GM18499 (cell line): ENCODE results near the gene TMEM204.

Experiments
- ATAC-seq: cut with Tn5 transposase; IDR thresholded peaks from one replicate; pipeline ENCODE4 v1.9.1; 2021; ENCODE audit warnings: moderate number of reproducible peaks; ENCODE audit not compliant: insufficient read depth, unreplicated experiment

Gene TMEM204

DNA sequence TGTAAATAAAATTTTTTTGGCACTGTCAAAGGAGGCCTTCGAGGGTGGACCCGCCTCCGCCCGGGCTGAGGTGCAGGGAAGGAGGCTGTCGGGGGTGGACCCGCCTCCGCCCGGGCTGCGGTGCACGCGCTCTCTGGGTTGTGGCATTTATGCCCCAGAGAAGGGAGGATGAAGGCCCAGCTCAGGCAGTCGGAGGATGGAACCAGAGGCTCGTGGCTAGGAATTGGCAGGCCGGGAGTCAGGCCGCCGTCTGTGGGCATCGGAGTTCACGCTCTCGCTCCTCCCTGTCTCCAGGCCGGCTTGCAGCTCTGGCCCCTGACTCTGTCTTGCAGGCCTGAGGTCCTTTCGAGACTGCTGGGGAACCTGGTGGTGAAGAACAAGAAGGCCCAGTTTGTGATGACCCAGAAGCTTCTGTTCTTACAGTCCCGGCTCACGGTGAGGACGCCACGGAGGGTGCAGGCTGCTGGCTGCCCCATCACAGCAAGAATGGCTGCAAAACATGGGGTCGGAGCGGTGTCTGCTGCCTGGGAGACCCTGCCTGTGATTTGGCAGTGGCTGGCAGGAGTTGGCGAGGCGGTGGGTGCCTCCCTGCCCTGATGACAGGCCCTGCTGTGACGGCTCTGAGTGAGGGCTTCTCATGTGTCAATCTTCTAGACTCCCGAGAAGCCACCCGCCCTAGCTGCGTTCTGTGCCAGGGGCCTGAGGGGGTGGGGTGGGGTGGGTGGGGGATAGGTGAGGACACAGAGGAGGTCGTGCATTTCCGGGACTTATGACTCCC lies 34.4 kb upstream of the TMEM204 start:
- ATAC-seq: no peak

DNA sequence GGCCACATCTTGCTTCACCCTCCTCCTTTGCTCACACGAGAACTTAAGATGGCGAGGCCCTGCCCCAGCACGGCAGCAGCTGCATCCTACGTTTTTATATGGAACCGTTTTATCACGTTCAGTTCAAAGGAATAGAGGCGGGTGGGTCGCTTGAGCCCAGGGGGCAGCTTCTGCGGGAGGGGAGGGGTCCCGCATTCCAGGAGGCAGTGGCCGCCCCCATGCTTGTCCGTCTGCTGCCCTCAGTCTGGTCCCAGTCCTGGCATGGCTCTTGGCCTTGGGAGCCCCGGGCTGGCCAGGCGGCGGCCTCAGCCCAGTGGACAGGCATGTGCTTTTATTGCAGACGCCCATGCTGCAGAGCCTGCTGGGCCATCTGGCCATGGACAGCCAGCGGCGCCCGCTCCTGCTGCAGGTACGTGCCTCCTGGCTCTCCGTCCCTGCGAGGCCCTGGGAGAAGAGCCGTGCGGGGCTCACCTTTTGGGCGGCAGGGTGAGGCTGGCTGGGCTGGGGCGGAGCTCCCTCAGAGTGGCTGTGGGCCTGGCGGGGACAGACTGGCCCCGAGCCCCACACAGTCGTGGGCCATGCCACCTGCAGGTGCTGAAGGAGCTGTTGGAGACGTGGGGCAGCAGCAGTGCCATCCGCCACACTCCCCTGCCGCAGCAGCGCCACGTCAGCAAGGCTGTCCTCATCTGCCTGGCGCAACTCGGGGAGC lies 33.6 kb upstream of the TMEM204 start:
- ATAC-seq: no peak

DNA sequence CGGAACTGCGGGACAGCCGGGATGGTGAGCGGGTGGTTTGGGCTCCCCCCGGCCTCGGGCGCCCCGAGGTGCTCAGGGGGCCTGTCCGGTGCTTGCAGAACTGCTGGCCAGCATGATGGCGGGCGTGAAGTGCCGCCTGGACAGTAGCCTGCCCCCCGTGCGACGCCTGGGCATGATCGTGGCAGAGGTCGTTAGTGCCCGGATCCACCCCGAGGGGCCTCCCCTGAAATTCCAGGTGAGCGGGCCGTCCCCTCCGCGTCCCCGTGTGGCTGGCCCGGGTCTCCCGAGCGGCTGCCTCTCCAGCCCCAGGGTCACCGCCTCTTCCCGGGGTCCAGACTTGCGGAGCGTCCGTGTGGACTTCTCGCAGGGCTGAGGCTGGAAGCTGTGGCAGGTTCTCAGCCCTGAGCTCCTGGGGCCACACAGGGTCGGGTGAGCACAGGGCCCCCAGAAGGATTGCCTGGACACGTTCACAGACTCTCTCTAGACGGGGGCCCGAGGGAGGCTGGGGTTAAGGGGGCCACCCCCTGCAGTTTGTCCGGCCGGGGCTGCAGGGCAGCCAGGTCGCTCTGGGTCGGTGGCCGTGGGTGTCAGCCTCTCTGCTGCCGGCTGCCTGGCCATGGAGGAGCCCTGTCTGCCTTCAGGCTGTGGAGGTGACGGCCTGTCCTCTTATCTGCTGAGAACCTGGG lies 32.9 kb upstream of the TMEM204 start:
- ATAC-seq: no peak

DNA sequence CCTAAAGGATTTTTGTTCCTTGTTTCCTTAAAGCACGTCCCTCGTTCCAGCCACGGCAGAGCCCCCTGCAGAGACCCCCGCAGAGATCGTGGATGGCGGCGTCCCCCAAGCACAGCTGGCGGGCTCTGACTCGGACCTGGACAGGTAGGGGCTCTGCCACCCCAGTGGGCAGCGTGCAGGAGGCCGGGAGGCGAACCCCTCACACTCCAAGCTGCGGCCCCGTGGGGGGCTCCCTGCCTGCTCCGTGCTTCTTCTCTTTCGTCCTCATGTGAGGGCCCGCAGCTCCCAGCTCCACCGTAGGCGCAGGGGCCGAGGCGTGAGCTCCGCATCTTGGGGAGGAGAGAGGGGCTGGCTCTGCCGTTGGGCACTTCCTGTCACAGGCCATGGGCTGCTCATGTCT lies 31.8 kb upstream of the TMEM204 start:
- no peak for ATAC-seq

DNA sequence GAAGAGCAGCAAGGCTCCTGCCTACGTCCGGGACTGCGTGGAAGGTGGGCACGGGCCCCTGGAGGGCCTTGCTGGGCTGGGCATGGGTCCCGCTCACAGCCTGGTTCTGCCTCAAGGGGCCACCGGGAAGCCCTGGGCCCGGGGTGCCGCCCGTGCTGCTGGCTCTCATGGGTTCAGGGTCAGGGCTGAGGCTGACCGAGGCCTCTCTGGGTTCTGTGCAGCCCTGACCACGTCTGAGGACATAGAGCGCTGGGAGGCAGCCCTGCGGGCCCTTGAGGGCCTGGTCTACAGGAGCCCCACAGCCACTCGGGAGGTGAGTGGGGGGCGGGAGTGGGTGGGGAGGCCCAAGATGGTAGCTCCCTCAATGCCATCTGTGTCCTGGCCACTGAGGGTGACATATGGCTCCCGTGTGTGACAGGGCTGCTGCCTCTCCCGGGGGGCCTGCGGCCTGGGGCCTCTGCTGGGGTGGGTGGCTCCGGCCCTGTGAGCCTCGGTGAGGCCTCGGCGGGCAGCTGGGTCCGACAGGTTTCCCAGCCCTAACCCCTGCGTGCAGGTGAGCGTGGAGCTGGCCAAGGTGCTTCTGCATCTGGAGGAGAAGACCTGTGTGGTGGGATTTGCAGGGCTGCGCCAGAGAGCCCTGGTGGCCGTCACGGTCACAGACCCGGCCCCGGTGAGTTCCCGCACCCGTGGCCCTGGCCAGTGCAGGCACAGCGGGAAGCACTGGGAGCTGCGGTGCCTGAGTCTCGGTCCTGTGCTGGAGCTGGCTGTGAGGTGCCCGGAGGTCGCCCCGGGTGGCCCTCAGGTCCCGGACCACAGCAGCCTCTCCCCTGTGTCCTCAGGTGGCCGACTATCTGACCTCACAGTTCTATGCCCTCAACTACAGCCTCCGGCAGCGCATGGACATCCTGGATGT lies 31.1 kb upstream of the TMEM204 start:
- no peak for ATAC-seq

DNA sequence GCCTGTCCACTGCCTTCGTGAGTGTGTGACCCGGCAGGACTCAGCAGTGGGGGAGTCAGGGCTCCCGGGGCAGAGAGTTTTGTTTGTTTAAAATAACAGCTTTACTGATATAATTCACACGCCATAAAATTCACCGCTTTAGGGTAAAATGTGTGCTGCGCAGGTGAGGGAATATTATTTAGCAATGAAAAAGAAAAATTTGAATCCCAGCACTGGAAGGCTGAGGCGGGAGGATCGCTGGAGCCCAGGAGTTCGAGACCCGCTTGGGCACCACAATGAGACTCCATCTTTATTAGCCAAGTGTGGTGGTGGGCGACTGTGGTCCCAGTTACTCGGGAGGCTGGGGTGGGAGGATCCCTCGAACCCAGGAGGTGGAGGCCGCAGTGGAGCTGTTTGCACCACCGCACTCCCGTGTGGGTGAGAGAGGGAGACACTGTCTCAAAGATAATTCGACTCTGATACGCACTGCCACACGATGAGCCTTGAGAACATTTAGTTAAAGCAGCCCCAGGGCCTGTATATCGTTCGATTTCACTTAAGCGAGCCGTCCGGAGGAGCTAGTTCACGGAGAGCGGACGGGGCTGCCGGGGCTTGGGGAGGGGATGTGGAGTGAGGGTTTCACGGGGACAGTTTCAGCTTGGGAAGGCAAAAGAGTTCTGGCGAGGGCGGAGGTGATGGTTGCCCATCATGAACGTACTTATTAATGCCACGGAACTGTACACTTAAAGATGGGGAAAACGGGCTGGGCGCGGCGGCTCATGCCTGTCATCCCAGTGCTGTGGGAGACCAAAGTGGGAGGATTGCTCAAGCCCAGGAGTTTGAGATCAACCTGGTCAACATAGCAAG lies 30.1 kb upstream of the TMEM204 start:
- ATAC-seq: no peak

DNA sequence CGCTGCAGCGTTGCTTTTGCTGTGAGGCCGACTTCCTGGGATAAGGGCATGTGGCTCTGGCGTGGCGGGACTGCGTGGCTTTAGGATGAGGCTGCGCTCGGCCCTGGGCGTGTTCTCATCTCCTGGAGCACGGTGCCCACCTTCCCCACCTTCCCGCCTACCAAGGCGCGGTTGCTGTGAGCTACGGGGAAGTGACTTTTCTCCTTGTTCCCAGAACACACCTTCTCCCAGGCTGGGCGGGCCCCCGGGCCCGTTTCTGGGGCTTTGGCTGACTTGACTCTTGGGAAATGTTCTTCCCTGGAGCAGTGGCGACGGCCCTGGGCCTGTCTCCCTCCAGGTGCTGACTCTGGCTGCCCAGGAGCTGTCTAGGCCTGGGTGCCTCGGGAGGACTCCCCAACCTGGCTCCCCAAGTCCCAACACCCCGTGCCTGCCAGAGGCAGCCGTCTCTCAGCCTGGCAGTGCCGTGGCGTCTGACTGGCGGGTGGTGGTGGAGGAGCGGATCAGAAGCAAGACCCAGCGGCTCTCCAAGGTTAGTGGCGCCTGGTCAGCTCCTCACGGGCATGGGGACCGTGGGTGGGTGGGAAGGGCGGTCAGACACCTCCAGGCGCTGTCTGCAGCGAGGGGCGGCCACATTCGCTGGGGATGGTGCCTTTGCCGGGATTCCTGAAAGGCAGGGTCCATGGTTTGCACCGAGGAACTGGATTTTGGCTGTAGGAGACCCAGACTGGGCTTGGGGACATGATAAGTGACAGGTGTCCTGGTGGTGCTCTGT lies 28.2 kb upstream of the TMEM204 start:
- no peak for ATAC-seq

DNA sequence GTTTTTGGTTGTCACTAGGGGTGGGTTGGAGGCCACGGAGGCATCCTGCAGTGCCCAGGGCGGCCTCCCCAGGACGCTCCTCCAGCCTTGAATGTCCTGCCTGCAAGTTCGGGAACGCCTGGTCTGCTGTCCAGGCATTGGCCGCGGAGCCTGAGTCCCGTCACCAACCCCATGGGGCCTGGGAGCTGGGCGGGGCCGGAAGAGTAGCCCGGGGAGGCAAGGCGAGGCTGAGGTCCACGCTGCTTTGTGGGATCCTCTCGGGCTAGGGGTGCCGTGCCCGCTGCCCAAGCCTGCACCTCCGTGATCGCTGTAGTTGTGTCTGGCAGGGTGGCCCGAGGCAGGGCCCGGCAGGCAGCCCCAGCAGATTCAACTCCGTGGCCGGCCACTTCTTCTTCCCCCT lies 27.6 kb upstream of the TMEM204 start:
- no peak for ATAC-seq

DNA sequence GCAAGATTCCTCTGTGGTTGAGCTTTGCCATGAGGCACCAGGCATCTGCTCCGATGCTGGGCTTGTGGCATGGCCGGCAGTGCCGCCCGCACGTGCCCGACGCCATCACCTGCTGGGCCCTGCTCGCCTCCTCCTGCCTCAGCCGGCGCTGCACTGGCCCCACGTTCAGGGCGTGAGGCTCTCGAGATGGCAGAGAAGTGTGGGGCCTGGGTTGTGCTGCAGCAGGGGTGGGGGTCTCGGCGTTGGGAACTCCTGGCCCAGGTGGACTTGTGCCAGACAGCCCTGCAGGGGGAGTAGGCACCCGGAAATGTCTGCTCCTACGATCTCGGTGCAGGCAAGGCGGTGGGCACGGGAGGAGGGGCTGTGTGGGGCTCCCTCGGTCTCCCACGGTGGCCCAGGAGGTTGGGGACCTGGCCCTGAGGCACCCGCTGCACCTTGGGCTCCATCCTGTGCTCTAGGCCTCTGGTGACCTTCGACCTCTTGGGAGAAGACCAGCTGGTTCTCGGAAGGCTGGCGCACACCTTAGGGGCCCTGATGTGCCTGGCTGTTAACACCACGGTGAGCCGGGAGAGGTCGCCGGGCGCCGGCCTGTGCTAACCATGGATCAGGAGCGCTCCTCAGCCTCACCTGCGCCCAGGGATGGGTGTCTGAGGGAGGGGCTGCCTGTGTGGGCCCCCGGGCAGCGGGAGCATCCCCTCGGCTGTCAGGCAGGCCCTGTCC lies 26.8 kb upstream of the TMEM204 start:
- ATAC-seq: no peak

DNA sequence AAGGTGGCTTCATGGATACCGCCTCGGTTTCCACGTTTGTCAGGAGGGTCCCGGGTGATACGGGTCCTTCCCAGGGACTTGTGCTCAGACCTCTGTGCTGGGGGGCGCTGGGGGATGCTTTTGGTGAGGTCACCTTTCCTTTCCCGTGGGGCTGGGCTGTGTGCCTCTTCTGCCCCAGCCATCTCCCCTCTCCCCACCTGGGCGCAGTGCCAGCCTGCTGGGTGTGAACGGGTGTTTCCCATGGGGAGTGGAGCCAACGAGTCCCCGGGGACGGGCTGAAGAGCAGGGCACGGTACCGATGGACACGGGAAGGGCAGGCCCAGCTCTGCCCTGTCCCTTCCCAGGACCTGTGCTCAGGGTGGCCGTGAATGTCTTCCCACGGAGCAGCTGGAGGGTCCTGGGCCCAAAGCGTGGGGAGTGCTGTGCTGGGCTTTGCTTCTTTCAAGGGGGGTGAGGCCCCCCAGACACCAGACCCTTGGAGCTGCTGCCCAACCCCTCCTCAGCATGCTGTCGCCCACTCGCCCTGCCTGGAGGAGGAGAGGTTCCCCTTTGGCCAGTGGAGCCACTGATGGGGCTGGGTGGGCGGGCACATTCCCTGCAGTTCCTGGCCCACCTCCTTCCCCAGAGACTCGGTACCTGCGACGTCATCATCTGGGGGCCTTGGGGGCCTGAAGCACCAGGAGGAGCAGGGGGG lies 24.8 kb upstream of the TMEM204 start:
- no peak for ATAC-seq

DNA sequence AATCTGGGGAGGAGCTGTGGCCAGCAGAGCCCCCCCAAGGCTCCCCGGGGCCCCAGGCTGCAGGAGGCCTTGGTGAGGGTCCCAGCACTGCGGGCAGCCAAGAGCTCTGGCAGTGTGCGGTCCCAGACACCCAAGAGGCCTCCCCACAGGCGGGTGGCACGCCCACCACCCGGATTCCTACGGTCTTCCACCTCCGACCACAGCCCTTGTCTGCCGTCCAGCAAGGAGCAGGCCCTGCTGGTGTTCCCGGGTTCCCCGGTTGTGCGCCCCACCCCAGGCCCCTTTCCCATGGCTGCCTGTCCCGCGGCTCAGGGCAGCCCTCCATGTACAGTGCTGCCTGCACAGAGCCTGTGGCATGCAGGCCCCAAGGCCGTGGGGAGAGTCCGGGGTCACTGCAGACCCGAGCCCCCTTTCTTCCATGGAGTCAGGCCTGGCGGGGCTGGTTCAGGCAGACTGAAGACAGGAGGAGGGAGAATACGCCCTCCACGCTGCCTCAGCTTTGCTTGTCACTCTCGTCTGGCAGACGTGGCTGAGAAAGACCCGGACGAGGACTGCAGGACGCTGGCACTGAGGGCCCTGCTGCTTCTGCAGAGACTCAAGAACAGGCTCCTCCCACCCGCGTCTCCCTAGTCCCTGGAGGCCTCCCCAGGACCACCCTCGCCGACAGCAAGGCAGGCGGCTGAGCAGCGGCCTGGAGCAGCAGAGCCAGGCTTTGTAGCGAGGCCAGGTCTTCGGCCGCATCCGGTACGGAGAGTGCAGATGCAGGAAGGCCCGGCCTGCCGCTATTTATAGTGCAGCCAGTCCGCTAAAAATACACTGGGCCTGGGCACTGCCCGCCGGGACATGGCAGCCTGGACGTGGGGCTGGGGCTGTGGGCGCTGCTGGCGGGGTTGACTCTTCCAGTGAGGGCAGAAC lies 23.9 kb upstream of the TMEM204 start:
- no peak for ATAC-seq

DNA sequence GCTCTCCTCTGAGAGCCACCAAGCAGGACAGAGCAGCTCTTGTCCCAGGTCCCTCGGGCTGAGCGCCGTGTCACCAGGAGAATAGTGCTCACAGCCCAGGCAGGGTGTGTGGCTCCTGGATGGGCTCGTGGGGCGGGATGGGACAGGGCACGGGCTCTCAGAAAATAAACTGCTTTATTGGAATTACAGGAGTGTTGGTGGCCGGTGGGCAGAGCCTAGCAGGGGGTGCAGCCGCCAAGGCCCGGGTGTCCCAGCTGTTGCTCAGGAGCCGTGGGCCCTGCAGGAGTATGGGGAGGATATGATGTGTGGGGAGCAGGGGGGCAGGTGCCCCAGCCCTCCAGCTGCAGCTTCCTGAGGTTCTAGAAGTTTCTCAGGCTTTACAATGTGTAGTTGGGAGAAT lies 23.2 kb upstream of the TMEM204 start:
- ATAC-seq: no peak

DNA sequence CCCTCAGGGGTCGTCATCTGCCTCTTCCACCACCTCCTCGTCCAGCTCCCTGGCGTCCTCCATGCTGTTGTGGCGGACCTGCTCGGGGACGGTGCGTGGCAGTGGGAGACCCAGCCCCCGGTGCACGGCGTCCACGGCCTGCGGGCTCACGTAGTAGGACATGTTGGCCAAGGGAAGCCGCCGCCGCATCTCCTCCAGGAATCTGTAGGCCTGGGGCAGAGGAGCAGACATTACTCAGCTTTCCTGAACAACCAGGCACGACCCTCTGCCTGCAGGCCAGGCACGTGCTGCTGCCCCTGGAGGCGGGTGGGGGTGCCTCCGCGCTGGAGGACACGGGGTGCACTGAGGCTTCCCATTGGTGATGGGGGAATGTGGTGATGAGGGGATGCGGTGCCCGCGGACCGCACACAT lies 22.5 kb upstream of the TMEM204 start:
- no peak for ATAC-seq

DNA sequence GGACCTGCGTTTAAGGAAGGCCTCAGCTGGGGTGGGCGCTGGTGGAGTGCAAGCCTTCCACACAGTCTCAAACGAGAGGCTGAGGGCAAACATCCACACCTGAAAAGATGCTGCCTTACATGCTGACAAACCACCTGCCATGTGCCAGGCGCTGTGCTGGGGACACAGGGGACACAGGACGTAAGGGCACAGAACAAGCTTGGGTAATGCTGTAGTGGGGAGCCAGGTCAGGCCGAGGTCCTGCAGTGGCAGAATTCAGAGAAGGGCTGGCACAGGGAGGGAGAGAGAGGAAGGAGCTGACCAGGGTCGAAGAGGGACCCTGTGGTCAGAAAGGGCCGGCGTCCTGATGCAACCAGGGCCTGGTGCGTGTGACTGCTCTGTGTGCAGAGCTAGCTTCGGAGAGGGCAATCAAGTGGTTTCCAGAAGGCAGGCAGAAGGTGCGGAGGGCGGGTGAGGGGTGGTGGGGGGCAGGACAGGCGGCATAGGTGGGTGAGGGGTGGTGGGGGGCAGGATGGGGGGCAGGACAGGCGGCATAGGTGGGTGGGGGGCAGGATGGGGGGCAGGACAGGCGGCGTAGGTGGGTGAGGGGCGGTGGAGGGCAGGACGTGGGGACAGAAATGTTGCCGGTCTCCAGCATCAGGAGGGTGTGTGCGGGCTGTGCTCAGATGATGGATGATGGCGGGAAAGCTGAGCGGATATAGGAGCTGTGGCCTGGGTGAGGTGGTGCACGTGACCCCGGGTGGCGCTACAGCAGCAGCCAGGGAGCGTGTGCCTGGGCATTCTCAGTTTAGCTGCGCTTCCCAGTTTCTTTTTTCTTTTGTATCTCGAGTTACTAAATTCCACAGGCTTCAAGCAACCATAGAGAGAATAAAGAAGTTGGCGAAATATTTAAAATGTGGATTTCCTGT lies 21.6 kb upstream of the TMEM204 start:
- no peak for ATAC-seq

DNA sequence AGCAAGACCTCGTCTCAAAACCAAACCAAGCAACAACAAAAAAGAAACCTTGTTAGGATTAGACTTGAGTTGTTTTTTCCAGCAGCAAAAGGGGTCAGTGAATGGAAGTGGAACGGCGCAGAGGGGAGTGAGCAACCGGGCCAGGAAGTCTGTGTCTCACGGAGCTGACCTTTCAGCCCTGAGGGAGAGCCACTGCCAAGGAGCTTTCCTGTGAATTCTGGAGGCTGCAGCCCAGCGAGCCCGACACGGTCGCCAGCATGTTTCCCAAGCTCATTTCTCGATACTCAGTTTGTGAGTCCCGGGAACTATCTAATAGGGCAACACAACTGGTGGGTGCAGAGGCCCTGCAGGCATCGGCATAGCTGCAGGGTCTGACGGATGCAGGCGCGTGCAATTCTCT lies 20.7 kb upstream of the TMEM204 start:
- ATAC-seq: no peak

DNA sequence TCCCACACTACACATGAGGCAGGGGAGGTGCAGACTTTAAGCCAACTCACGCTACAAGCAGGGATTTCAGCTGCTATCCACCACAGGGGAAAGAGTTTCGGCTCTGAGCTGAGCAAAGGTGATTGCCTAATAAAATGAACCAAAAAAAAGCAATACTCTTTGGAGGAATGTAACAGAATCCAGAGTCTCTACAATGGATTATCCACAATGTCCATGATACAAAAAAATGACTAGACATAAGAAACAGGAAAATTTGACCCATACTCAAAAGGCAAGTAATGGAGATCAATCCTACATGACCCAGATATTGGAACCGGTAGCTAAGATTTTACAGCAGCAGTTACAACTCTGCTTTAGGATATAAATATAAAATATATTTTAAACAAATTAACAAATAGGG lies 19.0 kb upstream of the TMEM204 start:
- ATAC-seq: no peak
